K562 (cell line): Measurements from ENCODE around the gene RBPJ. TPM values are rescaled to one million over a fixed set of nuclear protein-coding genes. Genes with fewer than 3 reads are reported as not detected.

ENCODE experiments used
- ATAC-seq: fragments of 200-7000 bp; cut with Tn5 transposase; 3 replicates; pipeline ENCODE4 v1.9.1; 2020; ENCODE audit warnings: moderate library complexity
- BruUV-seq: library from RNA; stranded (reverse); fragments of 400-500 nt; replicated peaks from 2 replicates; lab custom pipeline; 2021; lab: Mats Ljungman, UMichigan
- CTCF ChIA-PET: fragments of 300-600 bp; formaldehyde crosslinking; extraction: SDS; loops from one replicate; lab custom pipeline; 2021; ENCODE audit warnings: low intra/inter-chr PET ratio; lab: Yijun Ruan, JAX
- POLR2A ChIA-PET: fragments of 300-600, 350-650 bp; sonication (Branson Sonifier 250); formaldehyde crosslinking; extraction: SDS; loops from one replicate; lab custom pipeline; 2021; ENCODE audit warnings: antibody characterized with exemption, inconsistent platforms; lab: Yijun Ruan, JAX
- DNase-seq, 4 experiments: peaks; one replicate each; pipeline versions ENCODE4 v3.0.0 to v3.0.0-alpha.2; 2011 to 2018; ENCODE audit warnings: low spot score in 3 of 4, mixed read lengths in 3 of 4; ENCODE audit errors: extremely low read depth in 1 of 4
- FAIRE-seq: peaks from 2 replicates; lab custom pipeline; 2011; peaks lifted over from hg19 to GRCh38; lab: Jason Lieb, UNC
- H2AFZ ChIP-seq: 2 replicates; pipeline ENCODE4 v1.6.0; 2011; ENCODE audit warnings: low read depth, low read length, control low read depth, inconsistent platforms
- H3K27ac ChIP-seq: fragments of 200-600 bp; 3 replicates; pipeline ENCODE4 v1.8.0; 2011; ENCODE audit warnings: low read depth, mild to moderate bottlenecking, control low read depth, inconsistent platforms, low read length, moderate library complexity, mixed read lengths; ENCODE audit errors: extremely low read depth
- H3K27me3 ChIP-seq, 2 experiments: fragments of 300-600 bp in 1 of 2; 2 replicates in 1 of 2; 3 replicates in 1 of 2; pipeline versions ENCODE4 v1.6.0 to v1.8.0; 2011; ENCODE audit warnings: inconsistent platforms in 2 of 2, low read length in 2 of 2, mild to moderate bottlenecking in 1 of 2, mixed read lengths in 1 of 2, moderate library complexity in 1 of 2; ENCODE audit not compliant: control insufficient read depth in 2 of 2, insufficient read depth in 2 of 2
- H3K36me3 ChIP-seq: fragments of 300-600 bp; 3 replicates; pipeline ENCODE4 v1.8.0; 2011; ENCODE audit warnings: mild to moderate bottlenecking, low read length, inconsistent platforms; ENCODE audit not compliant: control insufficient read depth, insufficient read depth
- H3K4me1 ChIP-seq, 2 experiments: fragments of 200-600 bp in 1 of 2; replicated peaks in 1 of 2; 2 replicates in 1 of 2; 3 replicates in 1 of 2; pipeline versions ENCODE4 v1.5.1 to v1.8.0; 2011; ENCODE audit warnings: inconsistent platforms in 2 of 2, low read length in 2 of 2, mild to moderate bottlenecking in 1 of 2, mixed read lengths in 1 of 2, moderate library complexity in 1 of 2; ENCODE audit not compliant: control insufficient read depth in 2 of 2, insufficient read depth in 2 of 2
- H3K4me2 ChIP-seq: 2 replicates; pipeline ENCODE4 v1.6.1; 2011; ENCODE audit warnings: low read length, control low read depth, inconsistent platforms, mixed read lengths; ENCODE audit not compliant: insufficient read depth
- H3K4me3 ChIP-seq: fragments of 200-600 bp; sonication (generic), shearing (Covaris generic); 2 replicates; pipeline ENCODE4 v1.5.1; 2016; ENCODE audit warnings: control low read depth, inconsistent platforms
- H3K79me2 ChIP-seq: fragments of 200-600 bp; 3 replicates; pipeline ENCODE4 v1.8.0; 2011; ENCODE audit warnings: low read length, inconsistent platforms; ENCODE audit not compliant: control insufficient read depth, insufficient read depth
- H3K9ac ChIP-seq, 2 experiments: 2 replicates each; pipeline versions ENCODE4 v1.6.0 to v1.6.1; 2011; ENCODE audit warnings: low read depth in 2 of 2, low read length in 2 of 2, control low read depth in 1 of 2, inconsistent platforms in 1 of 2, mild to moderate bottlenecking in 1 of 2, mixed read lengths in 1 of 2; ENCODE audit not compliant: insufficient read depth in 1 of 2
- H3K9me1 ChIP-seq: one replicate; pipeline ENCODE4 v1.6.0; 2011; ENCODE audit warnings: inconsistent platforms, mild to moderate bottlenecking, low read length, moderate library complexity; ENCODE audit not compliant: control insufficient read depth, insufficient read depth
- H3K9me3 ChIP-seq: replicated peaks from 2 replicates; pipeline ENCODE4 v1.5.1; 2011; ENCODE audit warnings: low read depth, low read length, inconsistent platforms; ENCODE audit not compliant: control insufficient read depth, insufficient read depth
- H4K20me1 ChIP-seq: replicated peaks from 2 replicates; pipeline ENCODE4 v1.6.1; 2011; ENCODE audit warnings: low read length, inconsistent platforms, mixed read lengths; ENCODE audit not compliant: control insufficient read depth, insufficient read depth
- BRF2 ChIP-seq: IDR thresholded peaks from 3 replicates; pipeline ENCODE4 v1.6.1; 2011; ENCODE audit warnings: borderline replicate concordance, mild to moderate bottlenecking; ENCODE audit not compliant: insufficient read length, insufficient read depth
- CREB5 ChIP-seq: fragments of 250-450 bp; sonication (Bioruptor Pico); IDR thresholded peaks from 2 replicates; pipeline ENCODE4 v1.5.0; 2020; ENCODE audit warnings: mild to moderate bottlenecking
- ESRRA ChIP-seq: fragments of 450-650 bp; IDR thresholded peaks from 2 replicates; pipeline ENCODE4 v1.6.1; 2014; ENCODE audit warnings: low read depth, mild to moderate bottlenecking, moderate library complexity, borderline replicate concordance
- GTF2F1 ChIP-seq: IDR thresholded peaks from 2 replicates; pipeline ENCODE4 v1.6.1; 2011; ENCODE audit warnings: low read depth, low read length, improper control_type of control experiment
- JUND ChIP-seq, 2 experiments: IDR thresholded peaks; 2 replicates in 1 of 2; 3 replicates in 1 of 2; pipeline ENCODE4 v1.6.1; 2011; ENCODE audit warnings: borderline replicate concordance in 2 of 2, low read depth in 2 of 2, low read length in 2 of 2, improper control_type of control experiment in 1 of 2, missing biosample characterization in 1 of 2, missing genetic modification characterization in 1 of 2, missing genetic modification reagents in 1 of 2
- KLF10 ChIP-seq: fragments of 250-450 bp; sonication (Bioruptor Pico); IDR thresholded peaks from 2 replicates; pipeline ENCODE4 v1.6.1; 2021; ENCODE audit warnings: matching md5 sums
- KLF16 ChIP-seq: IDR thresholded peaks from 2 replicates; pipeline ENCODE4 v1.6.1; 2016; ENCODE audit warnings: antibody characterized with exemption
- PHTF2 ChIP-seq: fragments of 250-450 bp; sonication (Bioruptor Pico); IDR thresholded peaks from 2 replicates; pipeline ENCODE4 v1.5.0; 2021; ENCODE audit warnings: mild to moderate bottlenecking
- RNF219 ChIP-seq: fragments of 250-450 bp; sonication (Bioruptor Pico); IDR thresholded peaks from 2 replicates; pipeline ENCODE4 v1.5.0; 2022; ENCODE audit warnings: mild to moderate bottlenecking
- ZKSCAN8 ChIP-seq: fragments of 200-800 bp; sonication (Bioruptor generic); IDR thresholded peaks from 2 replicates; pipeline ENCODE4 v1.6.1; 2016; ENCODE audit warnings: missing genetic modification characterization, missing compliant biosample characterization
- ZNF121 ChIP-seq: sonication (generic); formaldehyde crosslinking; conservative IDR thresholded peaks from 2 replicates; pipeline ENCODE4 v1.8.0; 2022; ENCODE audit warnings: missing genetic modification reagents
- ZNF224 ChIP-seq: sonication (generic); formaldehyde crosslinking; IDR thresholded peaks from 2 replicates; pipeline ENCODE4 v1.8.0; 2022; ENCODE audit warnings: mild to moderate bottlenecking, missing genetic modification reagents
- ZNF277 ChIP-seq: fragments of 250-450 bp; sonication (Bioruptor Pico); IDR thresholded peaks from 2 replicates; pipeline ENCODE4 v1.8.0; 2022; ENCODE audit warnings: inconsistent platforms, mild to moderate bottlenecking, moderate library complexity, borderline replicate concordance
- ZNF324 ChIP-seq: fragments of 250-450 bp; sonication (Bioruptor Pico); IDR thresholded peaks from 2 replicates; pipeline ENCODE4 v1.4.0; 2020; ENCODE audit warnings: mild to moderate bottlenecking
- WGBS: fragments of 100-300 bp; shearing (Covaris generic); methylation state at CpG from one replicate; pipeline ENCODE4 v1.1.6; 2016; ENCODE audit warnings: low coverage, mixed read lengths; ENCODE audit not compliant: insufficient coverage; ENCODE audit errors: missing lambda C conversion rate; 5-methylcytosine and 5-hydroxymethylcytosine counted together
- in situ Hi-C: fragments of 300-500 bp; cut with MboI; formaldehyde crosslinking; loops from 4 replicates; pipeline ENCODE4 v1.15.0; 2018; ENCODE audit warnings: inconsistent platforms, mixed read lengths
- intact Hi-C: fragments of 100-400 bp; cut with micrococcal nuclease; formaldehyde crosslinking; loops from 2 replicates; pipeline ENCODE4 v1.14.2; 2022
- polyA plus RNA-seq, 8 experiments: library from polyadenylated mRNA; depleted of rRNA in 4 of 8; stranded (reverse) in 5 of 8; unstranded in 3 of 8; fragments of >200 nt; fragmentation: Nextera tagmentation in 2 of 8; fragmentation: Illumina TruSeq in 1 of 8; extraction: Ambion mirVana in 2 of 8; extraction: Trizol in 1 of 8; gene quantifications; 2 replicates each; pipeline versions ENCODE4 v1.2.1 to v1.2.3, GENCODE V29; 2011 to 2014; ENCODE audit warnings: inconsistent platforms in 1 of 8, missing spikeins in 1 of 8
- total RNA-seq, 7 experiments: library from RNA; depleted of rRNA in 6 of 7; stranded (reverse); fragments of >200 nt in 6 of 7; fragmentation: Illumina TruSeq in 2 of 7; extraction: Trizol in 2 of 7; gene quantifications; 2 replicates each; pipeline versions ENCODE4 v1.2.1 to v1.2.3, GENCODE V29; 2011 to 2021; ENCODE audit warnings: low replicate concordance in 1 of 7

RBPJ gene
- total and polyA plus RNA-seq, 9 of the 15 experiments (the other 6 are each of a cell fraction or from before 2014, with no cell fraction given) = 17.2 to 49.4 (median 33.8) TPM

GRCh38 chr4:26320538-26321372, at the start of gene RBPJ (continued):
- TF ChIP-seq RNF219 (CRISPR knock-in tag) = no peak

GRCh38 chr4:26271703-26272102, 49.1 kb upstream of the RBPJ start:
- ChIA-PET CTCF (no interaction called here), POLR2A (no interaction called here)
- no peaks in the 10 kb centered on the region for H3K79me2 ChIP-seq
- peaks cover 25 to 31% of the 10 kb centered on the region in 2 experiments for H3K27me3 ChIP-seq
- no peak overlapping the region for H3K27ac ChIP-seq
- 0% methylated on average over 5 of the region's 5 CpGs for WGBS
- H3K4me2 ChIP-seq = no peak overlapping the region
- H3K4me1 ChIP-seq = no peaks in the 10 kb centered on the region
- H2AFZ ChIP-seq = no peak overlapping the region
- intact Hi-C loops = no loop called here
- H3K9me1 ChIP-seq = no peaks in the 10 kb centered on the region
- in situ Hi-C loops = no loop called here
- no peak overlapping the region for H3K9ac ChIP-seq
- no peaks in the 10 kb centered on the region for H3K9me3 ChIP-seq
- no peak overlapping the region for H3K4me3 ChIP-seq
- FAIRE-seq (no peak), DNase-seq (no peak), ATAC-seq (no peak)
- no TSS peak for BruUV-seq
- no peaks in the 10 kb centered on the region for H4K20me1 ChIP-seq
- H3K36me3 ChIP-seq = no peaks in the 10 kb centered on the region
- TF ChIP-seq ZNF224 (CRISPR knock-in tag) (no peak), KLF16 (no peak), ZNF121 (CRISPR knock-in tag) (no peak), CREB5 (CRISPR knock-in tag) (no peak), PHTF2 (no peak), ZNF277 (CRISPR knock-in tag) (no peak), ESRRA (no peak), JUND (IDR thresholded peaks at IDR 0.05; ENCODE audit: borderline replicate concordance, low read depth, low read length) (no peak), JUND (tag; IDR thresholded peaks at IDR 0.05; ENCODE audit: borderline replicate concordance, low read depth, low read length) (no peak), KLF10 (CRISPR knock-in tag) (no peak), BRF2 (no peak), ZKSCAN8 (CRISPR knock-in tag) (no peak), ZNF324 (CRISPR knock-in tag) (no peak), GTF2F1 (no peak)
